HepG2 (cell line): ENCODE data around the gene PXK. TPM values are rescaled to one million over a fixed set of nuclear protein-coding genes. Genes with fewer than 3 reads are reported as not detected.

Source experiments
- ARNT2 ChIP-seq: sonication (generic); formaldehyde crosslinking; IDR thresholded peaks from 2 replicates; pipeline ENCODE4 v1.8.0; 2022; ENCODE audit warnings: mild to moderate bottlenecking, low read depth, missing genetic modification reagents, moderate library complexity
- EZH2 ChIP-seq: conservative IDR thresholded peaks from 2 replicates; pipeline ENCODE4 v1.6.1; 2012; ENCODE audit warnings: mild to moderate bottlenecking, low read depth, low read length, moderate library complexity
- KDM5A ChIP-seq: fragments of 200-600 bp; sonication (generic); IDR thresholded peaks from 2 replicates; pipeline ENCODE4 v1.7.0; 2018; ENCODE audit warnings: antibody characterized with exemption, mild to moderate bottlenecking, low read length, borderline replicate concordance
- PLRG1 ChIP-seq: fragments of 450-650 bp; conservative IDR thresholded peaks from 2 replicates; pipeline ENCODE4 v1.6.1; 2016
- RFXANK ChIP-seq: IDR thresholded peaks from 2 replicates; pipeline ENCODE4 v1.6.1; 2016
- RORA ChIP-seq: sonication (generic); formaldehyde crosslinking; IDR thresholded peaks from 2 replicates; pipeline ENCODE4 v1.5.0; 2020; ENCODE audit warnings: mild to moderate bottlenecking, missing genetic modification reagents, moderate library complexity
- YEATS2 ChIP-seq: sonication (generic); formaldehyde crosslinking; IDR thresholded peaks from 2 replicates; pipeline ENCODE4 v1.4.0; 2020; ENCODE audit warnings: missing genetic modification reagents, borderline replicate concordance
- ZNF136 ChIP-seq: sonication (generic); formaldehyde crosslinking; IDR thresholded peaks from 2 replicates; pipeline ENCODE4 v1.8.1; 2022; ENCODE audit warnings: low read depth, mild to moderate bottlenecking, moderate library complexity, missing genetic modification reagents
- ZNF20 ChIP-seq: sonication (generic); formaldehyde crosslinking; IDR thresholded peaks from 2 replicates; pipeline ENCODE4 v1.4.0; 2020; ENCODE audit warnings: mild to moderate bottlenecking, moderate library complexity, missing genetic modification reagents
- ZNF337 ChIP-seq: sonication (generic); formaldehyde crosslinking; IDR thresholded peaks from 2 replicates; pipeline ENCODE4 v1.5.1; 2020; ENCODE audit warnings: missing genetic modification reagents, low read depth, mild to moderate bottlenecking, borderline replicate concordance
- ZNF567 ChIP-seq: sonication (generic); formaldehyde crosslinking; IDR thresholded peaks from 2 replicates; pipeline ENCODE4 v1.8.1; 2023; ENCODE audit warnings: mild to moderate bottlenecking, missing genetic modification reagents, borderline replicate concordance
- ZNF660 ChIP-seq: sonication (generic); formaldehyde crosslinking; IDR thresholded peaks from 2 replicates; pipeline ENCODE4 v1.5.1; 2020; ENCODE audit warnings: mild to moderate bottlenecking, low read depth, missing genetic modification reagents, borderline replicate concordance
- ZNF737 ChIP-seq: sonication (generic); formaldehyde crosslinking; IDR thresholded peaks from 2 replicates; pipeline ENCODE4 v1.5.0; 2020; ENCODE audit warnings: missing genetic modification reagents, mild to moderate bottlenecking, borderline replicate concordance
- ZNF761 ChIP-seq: sonication (generic); formaldehyde crosslinking; conservative IDR thresholded peaks from 2 replicates; pipeline ENCODE4 v1.4.0; 2020; ENCODE audit warnings: mild to moderate bottlenecking, missing genetic modification reagents
- ZNF883 ChIP-seq: sonication (generic); formaldehyde crosslinking; IDR thresholded peaks from 2 replicates; pipeline ENCODE4 v1.5.1; 2020; ENCODE audit warnings: mild to moderate bottlenecking, missing genetic modification reagents; ENCODE audit errors: not compliant biosample characterization
- polyA plus RNA-seq, 8 experiments: library from polyadenylated mRNA; depleted of rRNA in 3 of 8; stranded (reverse) in 7 of 8; unstranded in 1 of 8; fragments of >200 nt; fragmentation: Illumina TruSeq in 4 of 8; extraction: Trizol in 4 of 8; gene quantifications; 2 replicates each; pipeline versions ENCODE4 v1.2.1 to v1.2.3, GENCODE V29; 2011 to 2016; ENCODE audit warnings: low read depth in 4 of 8, missing spikeins in 1 of 8, mixed read lengths in 1 of 8; ENCODE audit not compliant: insufficient read depth in 1 of 8
- total RNA-seq, 5 experiments: library from RNA; depleted of rRNA; stranded (reverse); fragments of >200 nt; fragmentation: Illumina TruSeq; extraction: Trizol; gene quantifications; 2 replicates each; pipeline ENCODE4 v1.2.3, GENCODE V29; 2016; ENCODE audit warnings: low read depth in 1 of 5
- TF ChIP-seq, protein P1 (sequence below): sonication (generic); formaldehyde crosslinking; conservative IDR thresholded peaks from 2 replicates; pipeline ENCODE4 v1.8.0; 2022; ENCODE audit warnings: low read depth, missing genetic modification reagents
- TF ChIP-seq, protein P2 (sequence below): sonication (generic); formaldehyde crosslinking; IDR thresholded peaks from 2 replicates; pipeline ENCODE4 v1.8.0; 2022; ENCODE audit warnings: missing genetic modification reagents, mild to moderate bottlenecking, inconsistent platforms, borderline replicate concordance
- TF ChIP-seq, protein P3 (sequence below): sonication (generic); formaldehyde crosslinking; conservative IDR thresholded peaks from 2 replicates; pipeline ENCODE4 v1.8.0; 2022; ENCODE audit warnings: mild to moderate bottlenecking, moderate library complexity, missing genetic modification reagents
- TF ChIP-seq, protein P4 (sequence below): IDR thresholded peaks from 2 replicates; pipeline ENCODE4 v1.6.1; 2018; ENCODE audit warnings: missing genetic modification reagents
- TF ChIP-seq, protein P5 (sequence below): IDR thresholded peaks from 2 replicates; pipeline ENCODE4 v1.6.1; 2012; ENCODE audit warnings: inconsistent platforms
- TF ChIP-seq, protein P6 (sequence below): sonication (generic); formaldehyde crosslinking; IDR thresholded peaks from 2 replicates; pipeline ENCODE4 v1.5.1; 2020; ENCODE audit warnings: mild to moderate bottlenecking, missing genetic modification reagents, borderline replicate concordance

PXK gene
- total and polyA plus RNA-seq, 2 of the 13 experiments (the other 11 are each of a cell fraction or from before 2014, with no cell fraction given), result 6.4 to 18.6 TPM

DNA sequence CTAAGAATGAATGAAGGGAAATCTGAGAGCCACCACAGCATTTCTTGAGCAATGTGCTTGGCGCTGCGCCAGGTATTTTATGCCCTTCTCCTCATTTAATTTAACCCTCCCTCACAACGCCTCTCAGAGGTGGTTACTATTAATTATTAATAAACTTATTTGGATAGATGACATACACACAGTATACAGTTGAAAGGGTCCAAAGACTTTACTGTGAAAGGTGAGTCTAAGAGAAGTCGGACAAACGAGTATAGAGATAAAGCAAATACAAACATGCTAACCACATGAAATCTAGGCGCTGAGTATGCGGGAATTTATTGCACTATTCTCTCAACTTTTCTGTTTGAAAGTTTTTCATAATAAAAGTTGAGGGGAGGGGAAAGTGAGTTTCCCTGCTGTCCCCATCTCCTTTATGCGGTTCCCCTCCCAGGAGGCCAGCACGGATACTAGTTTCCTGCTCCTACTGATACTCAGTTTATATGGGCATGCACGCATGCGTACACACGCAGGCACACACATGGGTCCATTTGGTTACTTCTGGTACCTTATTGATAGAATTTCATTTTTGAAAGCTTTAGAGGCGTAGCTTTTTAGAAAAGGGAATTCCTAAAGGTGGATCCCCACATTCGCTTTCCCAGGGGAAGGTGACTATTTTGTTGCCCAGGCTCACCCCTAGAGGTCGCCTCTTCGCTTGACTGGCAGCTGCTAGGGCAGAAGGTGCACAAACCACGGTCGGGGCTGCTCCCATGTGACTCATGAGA lies 130.7 kb downstream of the PXK start (continued):
- TF ChIP-seq, protein P1, sequence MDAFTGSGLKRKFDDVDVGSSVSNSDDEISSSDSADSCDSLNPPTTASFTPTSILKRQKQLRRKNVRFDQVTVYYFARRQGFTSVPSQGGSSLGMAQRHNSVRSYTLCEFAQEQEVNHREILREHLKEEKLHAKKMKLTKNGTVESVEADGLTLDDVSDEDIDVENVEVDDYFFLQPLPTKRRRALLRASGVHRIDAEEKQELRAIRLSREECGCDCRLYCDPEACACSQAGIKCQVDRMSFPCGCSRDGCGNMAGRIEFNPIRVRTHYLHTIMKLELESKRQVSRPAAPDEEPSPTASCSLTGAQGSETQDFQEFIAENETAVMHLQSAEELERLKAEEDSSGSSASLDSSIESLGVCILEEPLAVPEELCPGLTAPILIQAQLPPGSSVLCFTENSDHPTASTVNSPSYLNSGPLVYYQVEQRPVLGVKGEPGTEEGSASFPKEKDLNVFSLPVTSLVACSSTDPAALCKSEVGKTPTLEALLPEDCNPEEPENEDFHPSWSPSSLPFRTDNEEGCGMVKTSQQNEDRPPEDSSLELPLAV, result no peak
- no peak for TF ChIP-seq RORA (CRISPR knock-in tag)
- no peak for TF ChIP-seq ZNF883
- TF ChIP-seq, protein P2, sequence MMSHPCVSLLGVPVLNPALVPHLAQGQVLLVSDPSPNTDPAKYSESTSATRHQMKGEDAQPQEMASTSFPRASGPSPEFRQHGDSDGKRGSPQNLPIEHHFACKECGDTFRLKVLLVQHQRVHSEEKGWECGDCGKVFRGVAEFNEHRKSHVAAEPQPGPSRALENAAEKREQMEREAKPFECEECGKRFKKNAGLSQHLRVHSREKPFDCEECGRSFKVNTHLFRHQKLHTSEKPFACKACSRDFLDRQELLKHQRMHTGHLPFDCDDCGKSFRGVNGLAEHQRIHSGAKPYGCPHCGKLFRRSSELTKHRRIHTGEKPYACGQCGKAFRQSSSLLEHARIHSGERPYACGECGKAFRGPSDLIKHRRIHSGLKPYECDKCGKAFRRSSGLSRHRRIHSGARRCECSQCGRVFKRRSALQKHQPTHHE (CRISPR knock-in tag), result no peak
- no peak for TF ChIP-seq ARNT2 (CRISPR knock-in tag)
- no peak for TF ChIP-seq ZNF737 (CRISPR knock-in tag)
- TF ChIP-seq YEATS2 (CRISPR knock-in tag), result peak; percentile 30; the same call in 1 of the 2 replicates
- TF ChIP-seq ZNF20 (CRISPR knock-in tag), result no peak
- TF ChIP-seq PLRG1, result no peak
- TF ChIP-seq, protein P3, sequence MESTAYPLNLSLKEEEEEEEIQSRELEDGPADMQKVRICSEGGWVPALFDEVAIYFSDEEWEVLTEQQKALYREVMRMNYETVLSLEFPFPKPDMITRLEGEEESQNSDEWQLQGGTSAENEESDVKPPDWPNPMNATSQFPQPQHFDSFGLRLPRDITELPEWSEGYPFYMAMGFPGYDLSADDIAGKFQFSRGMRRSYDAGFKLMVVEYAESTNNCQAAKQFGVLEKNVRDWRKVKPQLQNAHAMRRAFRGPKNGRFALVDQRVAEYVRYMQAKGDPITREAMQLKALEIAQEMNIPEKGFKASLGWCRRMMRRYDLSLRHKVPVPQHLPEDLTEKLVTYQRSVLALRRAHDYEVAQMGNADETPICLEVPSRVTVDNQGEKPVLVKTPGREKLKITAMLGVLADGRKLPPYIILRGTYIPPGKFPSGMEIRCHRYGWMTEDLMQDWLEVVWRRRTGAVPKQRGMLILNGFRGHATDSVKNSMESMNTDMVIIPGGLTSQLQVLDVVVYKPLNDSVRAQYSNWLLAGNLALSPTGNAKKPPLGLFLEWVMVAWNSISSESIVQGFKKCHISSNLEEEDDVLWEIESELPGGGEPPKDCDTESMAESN (CRISPR knock-in tag), result peak; percentile 60; the same call in 1 of the 2 replicates
- no peak for TF ChIP-seq RFXANK
- TF ChIP-seq, protein P4, sequence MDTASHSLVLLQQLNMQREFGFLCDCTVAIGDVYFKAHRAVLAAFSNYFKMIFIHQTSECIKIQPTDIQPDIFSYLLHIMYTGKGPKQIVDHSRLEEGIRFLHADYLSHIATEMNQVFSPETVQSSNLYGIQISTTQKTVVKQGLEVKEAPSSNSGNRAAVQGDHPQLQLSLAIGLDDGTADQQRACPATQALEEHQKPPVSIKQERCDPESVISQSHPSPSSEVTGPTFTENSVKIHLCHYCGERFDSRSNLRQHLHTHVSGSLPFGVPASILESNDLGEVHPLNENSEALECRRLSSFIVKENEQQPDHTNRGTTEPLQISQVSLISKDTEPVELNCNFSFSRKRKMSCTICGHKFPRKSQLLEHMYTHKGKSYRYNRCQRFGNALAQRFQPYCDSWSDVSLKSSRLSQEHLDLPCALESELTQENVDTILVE (CRISPR knock-in tag), result no peak
- TF ChIP-seq ZNF660, result no peak
- no peak for TF ChIP-seq ZNF136 (CRISPR knock-in tag)
- no peak for TF ChIP-seq ZNF337 (CRISPR knock-in tag)
- TF ChIP-seq KDM5A, result no peak
- TF ChIP-seq, protein P5, sequence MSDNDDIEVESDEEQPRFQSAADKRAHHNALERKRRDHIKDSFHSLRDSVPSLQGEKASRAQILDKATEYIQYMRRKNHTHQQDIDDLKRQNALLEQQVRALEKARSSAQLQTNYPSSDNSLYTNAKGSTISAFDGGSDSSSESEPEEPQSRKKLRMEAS, result peak; percentile 73
- no peak for TF ChIP-seq ZNF567 (CRISPR knock-in tag)
- TF ChIP-seq, protein P6, sequence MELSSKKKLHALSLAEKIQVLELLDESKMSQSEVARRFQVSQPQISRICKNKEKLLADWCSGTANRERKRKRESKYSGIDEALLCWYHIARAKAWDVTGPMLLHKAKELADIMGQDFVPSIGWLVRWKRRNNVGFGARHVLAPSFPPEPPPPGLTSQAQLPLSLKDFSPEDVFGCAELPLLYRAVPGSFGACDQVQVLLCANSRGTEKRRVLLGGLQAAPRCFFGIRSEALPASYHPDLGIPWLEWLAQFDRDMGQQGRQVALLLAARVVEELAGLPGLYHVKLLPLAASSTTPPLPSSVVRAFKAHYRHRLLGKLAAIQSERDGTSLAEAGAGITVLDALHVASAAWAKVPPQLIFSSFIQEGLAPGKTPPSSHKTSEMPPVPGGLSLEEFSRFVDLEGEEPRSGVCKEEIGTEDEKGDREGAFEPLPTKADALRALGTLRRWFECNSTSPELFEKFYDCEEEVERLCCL, result no peak
- TF ChIP-seq ZNF761 (CRISPR knock-in tag), result no peak
- no peak for TF ChIP-seq EZH2
